Psoas muscle (tissue), 8 donors: ENCODE data around the gene KCNMA1. TPM values are rescaled to one million over a fixed set of nuclear protein-coding genes. Genes with fewer than 3 reads are reported as not detected.

Source experiments
- ATAC-seq, 4 donors: fragments of 200-7000 bp; cut with Tn5 transposase; one replicate each; pipeline ENCODE4 v1.9.1; 2020; ENCODE audit warnings: moderate library complexity in 3 of 4, mild to moderate bottlenecking in 2 of 4
- DNase-seq, 2 donors: peaks; one replicate each; pipeline ENCODE4 v3.0.0-alpha.2; 2020
- H3K27ac ChIP-seq: fragments of 200-600 bp; one replicate; pipeline ENCODE4 v1.8.0; 2022
- H3K27me3 ChIP-seq, 3 donors: fragments of 200-600 bp in 1 of 3; one replicate each; pipeline versions ENCODE4 v1.6.1 to v1.8.0; 2013 to 2022; ENCODE audit warnings: low read length in 2 of 3, mild to moderate bottlenecking in 2 of 3, moderate library complexity in 1 of 3; ENCODE audit not compliant: insufficient read depth in 3 of 3
- H3K36me3 ChIP-seq, 2 donors: fragments of 200-600 bp in 1 of 2; one replicate each; pipeline versions ENCODE4 v1.6.1 to v1.8.0; 2013 to 2022; ENCODE audit warnings: low read depth in 1 of 2, mild to moderate bottlenecking in 1 of 2, moderate library complexity in 1 of 2; ENCODE audit not compliant: insufficient read depth in 1 of 2
- H3K4me1 ChIP-seq: fragments of 200-600 bp; one replicate; pipeline ENCODE4 v1.8.0; 2022
- H3K4me3 ChIP-seq: fragments of 200-600 bp; one replicate; pipeline ENCODE4 v1.8.0; 2022; ENCODE audit warnings: mild to moderate bottlenecking
- H3K9me3 ChIP-seq: fragments of 200-600 bp; one replicate; pipeline ENCODE4 v1.8.0; 2022
- CTCF ChIP-seq: fragments of 200-600 bp; IDR thresholded peaks from one replicate; pipeline ENCODE4 v1.8.0; 2022; ENCODE audit warnings: antibody characterized with exemption
- WGBS, 3 donors: extraction: QIAGEN DNeasy Blood & Tissue Kit; methylation state at CpG; one replicate each; pipeline versions ENCODE4 v1.1.6 to v1.1.7; 2013; 5-methylcytosine and 5-hydroxymethylcytosine counted together
- intact Hi-C, 2 donors: fragments of 100-400 bp; cut with DNase I; formaldehyde crosslinking; loops; one replicate each; pipeline versions ENCODE4 v1.11.0 to v1.14.2; 2022
- polyA plus RNA-seq, 3 donors: library from polyadenylated mRNA; stranded (reverse); fragments of 200-250 nt; gene quantifications; one replicate each; pipeline ENCODE4 v1.2.3, GENCODE V29; 2013
- total RNA-seq, 4 donors: library from RNA; stranded (reverse); fragmentation: NEBNext Ultra II Directional in 2 of 4; extraction: Animal tissue kit (Norgen Biotek cat#: 25700) in 2 of 4; gene quantifications; one replicate each; pipeline versions ENCODE4 v1.2.1 to v1.2.4, GENCODE V29; 2021 to 2023
- donor health status: healthy with polysubstance abuse.
- donor health status: DM: no; HTN: no; CAD: no; lungs with moderate emphysema.
- donor health status: Bipolar disorder and iron deficiency.
- donor health status: healthy.
- donor health status: DM: yes; HTN: yes; CAD: no.
- donor health status: DM: no; HTN: no; CAD: no.
- donor health status: DM: no; HTN: no; CAD: no.
- donor health status: DM: yes; HTN: yes; CAD: no.

The KCNMA1 gene
- total and polyA plus RNA-seq, 7 donors, result 7.9 to 53.0 (median 41.9) TPM

- DNase-seq (no peak), ATAC-seq (no peak)
- Histone ChIP-seq H3K9me3 (no peaks in the 10 kb centered on the region), H3K27ac (no peak overlapping the region), H3K4me3 (no peak overlapping the region), H3K4me1 (peaks cover 17% of the 10 kb centered on the region), H3K27me3 (no peaks in the 10 kb centered on the region), H3K36me3 (no peaks in the 10 kb centered on the region)
- intact Hi-C loops, result loop anchor here (2.0 to 10.0 kb wide), 6 partner anchors 65 to 537 kb away; no protein-coding TSS in a partner anchor
- TF ChIP-seq CTCF, result no peak
- WGBS, 3 donors, result 63 to 88% (median 88%) methylated on average over 1 of the region's 1 CpG
Observed at GRCh38 chr10:77177589-77177988, 460.0 kb downstream of the KCNMA1 start.

- H3K9me3 ChIP-seq, result no peaks in the 10 kb centered on the region
- ATAC-seq (no peak), DNase-seq (no peak)
- intact Hi-C loops, result loop anchor here (2.0 to 10.0 kb wide), 6 partner anchors 65 to 538 kb away; no protein-coding TSS in a partner anchor
- no peak for TF ChIP-seq CTCF
- no peaks in the 10 kb centered on the region for H3K27me3 ChIP-seq
- H3K4me3 ChIP-seq, result no peak overlapping the region
- no peak overlapping the region for H3K27ac ChIP-seq
- H3K4me1 ChIP-seq, result peaks cover 13% of the 10 kb centered on the region
- H3K36me3 ChIP-seq, result no peaks in the 10 kb centered on the region
Observed at GRCh38 chr10:77177161-77177560, 460.4 kb downstream of the KCNMA1 start.

- ATAC-seq, result no peak
- WGBS, 3 donors, result 80 to 88% (median 81%) methylated on average over 3 of the region's 3 CpGs
- H3K9me3 ChIP-seq, result no peaks in the 10 kb centered on the region
- intact Hi-C loops, result loop anchor here (2.0 to 10.0 kb wide), 6 partner anchors 66 to 539 kb away; no protein-coding TSS in a partner anchor
- H3K27ac ChIP-seq, result no peak overlapping the region
- H3K4me1 ChIP-seq, result peaks cover 13% of the 10 kb centered on the region
- H3K36me3 ChIP-seq, result no peaks in the 10 kb centered on the region
- DNase-seq, result no peak
- H3K4me3 ChIP-seq, result no peak overlapping the region
- TF ChIP-seq CTCF, result no peak
- H3K27me3 ChIP-seq, result no peaks in the 10 kb centered on the region
Observed at GRCh38 chr10:77176232-77176631, 461.4 kb downstream of the KCNMA1 start.

- Histone ChIP-seq H3K36me3 (no peaks in the 10 kb centered on the region), H3K9me3 (no peaks in the 10 kb centered on the region), H3K4me3 (no peak overlapping the region), H3K27ac (no peak overlapping the region), H3K27me3 (no peaks in the 10 kb centered on the region), H3K4me1 (peaks cover 13% of the 10 kb centered on the region)
- DNase-seq (no peak), ATAC-seq (no peak)
- intact Hi-C loops, result loop anchor here (2.0 to 10.0 kb wide), 9 partner anchors 67 to 539 kb away; no protein-coding TSS in a partner anchor
- no peak for TF ChIP-seq CTCF
- WGBS, 3 donors, result 92 to 99% (median 98%) methylated on average over 2 of the region's 2 CpGs
Observed at GRCh38 chr10:77175631-77176222, 461.9 kb downstream of the KCNMA1 start.
